Neutrophil (primary cell): Measurements from ENCODE around the gene NEXN.

Experiments used
- H3K27ac ChIP-seq: fragments of 200-600 bp; sonication (generic); 2 replicates; pipeline ENCODE4 v1.5.1; 2016; ENCODE audit warnings: mild to moderate bottlenecking, moderate library complexity
- H3K27me3 ChIP-seq: fragments of 200-600 bp; sonication (generic); 2 replicates; pipeline ENCODE4 v1.6.0; 2016; ENCODE audit warnings: mild to moderate bottlenecking
- H3K36me3 ChIP-seq: fragments of 200-600 bp; sonication (generic); 2 replicates; pipeline ENCODE4 v1.5.1; 2017
- H3K4me1 ChIP-seq, 2 experiments: fragments of 200-600 bp in 1 of 2; sonication (generic) in 1 of 2; 1 replicate in 1 of 2; 2 replicates in 1 of 2; pipeline versions ENCODE4 v1.5.1 to v1.6.1; 2013 to 2016; ENCODE audit warnings: low read depth in 1 of 2, low read length in 1 of 2, mild to moderate bottlenecking in 1 of 2, moderate library complexity in 1 of 2; ENCODE audit not compliant: control insufficient read depth in 1 of 2, insufficient read depth in 1 of 2
- H3K4me3 ChIP-seq, 2 experiments: fragments of 200-600 bp in 1 of 2; sonication (generic) in 1 of 2; 1 replicate in 1 of 2; 2 replicates in 1 of 2; pipeline ENCODE4 v1.5.1; 2013 to 2016; ENCODE audit warnings: low read depth in 1 of 2, low read length in 1 of 2, mild to moderate bottlenecking in 1 of 2, moderate library complexity in 1 of 2
- H3K9me3 ChIP-seq: fragments of 200-600 bp; sonication (generic); 2 replicates; pipeline ENCODE4 v1.5.1; 2016
- CTCF ChIP-seq: fragments of 200-600 bp; sonication (generic); IDR thresholded peaks from 2 replicates; pipeline ENCODE4 v1.5.1; 2016; ENCODE audit warnings: antibody characterized with exemption

NEXN gene

GRCh38 chr1:77991638-77992037 is 103.2 kb downstream of the NEXN start:
- H3K9me3 ChIP-seq: no peaks in the 10 kb centered on the region
- no peak overlapping the region for H3K27ac ChIP-seq
- H3K27me3 ChIP-seq: no peaks in the 10 kb centered on the region
- H3K4me3 ChIP-seq: no peak overlapping the region
- no peak for TF ChIP-seq CTCF
- H3K36me3 ChIP-seq: no peaks in the 10 kb centered on the region
- peaks cover 6% of the 10 kb centered on the region in 2 experiments for H3K4me1 ChIP-seq
